GM23248 (cell line): ENCODE data around the gene DMBX1.

Experiments
- EZH2 ChIP-seq: fragments of 200-600 bp; sonication (generic); IDR thresholded peaks from 2 replicates; pipeline ENCODE4 v1.6.1; 2018; ENCODE audit warnings: antibody characterized with exemption, mild to moderate bottlenecking; ENCODE audit not compliant: insufficient read depth, poor library complexity, severe bottlenecking
- EZH2phosphoT487 ChIP-seq: fragments of 200-600 bp; sonication (generic); IDR thresholded peaks from 2 replicates; pipeline ENCODE4 v1.6.1; 2018; ENCODE audit warnings: antibody characterized with exemption, moderate library complexity, mild to moderate bottlenecking, low read depth; ENCODE audit not compliant: insufficient read depth

DNA sequence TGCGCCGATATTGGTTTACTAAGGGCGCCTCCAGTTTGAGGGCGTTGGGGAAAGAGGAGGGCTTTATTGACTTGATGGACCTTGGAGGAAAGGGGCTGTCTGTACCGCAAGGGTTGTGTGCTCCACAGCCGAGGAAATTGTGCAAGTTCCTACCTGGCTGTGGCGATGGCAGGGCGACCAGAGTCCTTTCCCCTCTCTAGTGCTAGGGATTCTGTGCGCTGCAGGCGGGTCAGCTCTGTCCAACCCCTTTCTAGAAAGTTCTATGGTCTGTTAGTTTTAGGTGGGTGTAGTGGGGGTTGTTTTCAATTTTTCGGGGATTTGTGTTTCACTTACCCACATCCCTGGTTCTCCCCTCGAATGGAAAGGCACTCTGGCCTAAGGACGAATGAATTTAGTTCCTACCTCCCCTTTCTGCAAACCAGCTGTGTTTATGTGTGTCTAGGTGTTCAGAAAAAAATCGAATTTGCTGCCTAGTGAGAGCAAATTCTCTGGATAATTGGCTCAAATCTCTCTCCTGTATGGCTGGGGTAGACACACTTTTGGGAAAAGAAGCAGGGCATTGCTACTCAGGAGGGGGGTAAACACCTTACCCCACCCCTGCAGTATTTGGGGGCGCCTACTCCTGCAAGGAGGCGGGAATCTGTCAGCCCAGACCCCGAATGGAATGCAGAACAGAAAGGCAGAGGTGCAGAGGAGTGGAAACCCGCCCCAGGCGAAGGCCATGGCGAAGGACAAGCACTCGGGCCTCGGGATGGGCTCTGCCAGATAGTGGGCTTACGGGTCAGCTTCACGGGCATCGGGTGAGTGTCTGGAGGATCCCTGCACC, 2.0 kb downstream of the DMBX1 start:
- no peak for TF ChIP-seq EZH2
- TF ChIP-seq EZH2phosphoT487, result 0 out of 2 replicates have a peak, but pooled peaks have one; percentile 52
